Astrocyte of the spinal cord (primary cell): ENCODE data around the gene ARSG.

Experiments used
- DNase-seq: peaks from one replicate; pipeline ENCODE4 v3.0.0; 2011; ENCODE audit warnings: low read depth, low spot score
- H3K4me3 ChIP-seq: 2 replicates; pipeline ENCODE4 v1.5.1; 2011; ENCODE audit warnings: low read depth, mild to moderate bottlenecking, low read length, moderate library complexity
- in situ Hi-C: cut with HindIII; loops from 2 replicates; pipeline ENCODE4 v1.10.0; 2017; ENCODE audit warnings: low sequenced_read_pairs
- TF ChIP-seq, protein P1 (sequence below): IDR thresholded peaks from 2 replicates; pipeline ENCODE4 v1.5.1; 2012; ENCODE audit warnings: low read depth, mild to moderate bottlenecking, low read length, inconsistent platforms

The ARSG gene

DNA sequence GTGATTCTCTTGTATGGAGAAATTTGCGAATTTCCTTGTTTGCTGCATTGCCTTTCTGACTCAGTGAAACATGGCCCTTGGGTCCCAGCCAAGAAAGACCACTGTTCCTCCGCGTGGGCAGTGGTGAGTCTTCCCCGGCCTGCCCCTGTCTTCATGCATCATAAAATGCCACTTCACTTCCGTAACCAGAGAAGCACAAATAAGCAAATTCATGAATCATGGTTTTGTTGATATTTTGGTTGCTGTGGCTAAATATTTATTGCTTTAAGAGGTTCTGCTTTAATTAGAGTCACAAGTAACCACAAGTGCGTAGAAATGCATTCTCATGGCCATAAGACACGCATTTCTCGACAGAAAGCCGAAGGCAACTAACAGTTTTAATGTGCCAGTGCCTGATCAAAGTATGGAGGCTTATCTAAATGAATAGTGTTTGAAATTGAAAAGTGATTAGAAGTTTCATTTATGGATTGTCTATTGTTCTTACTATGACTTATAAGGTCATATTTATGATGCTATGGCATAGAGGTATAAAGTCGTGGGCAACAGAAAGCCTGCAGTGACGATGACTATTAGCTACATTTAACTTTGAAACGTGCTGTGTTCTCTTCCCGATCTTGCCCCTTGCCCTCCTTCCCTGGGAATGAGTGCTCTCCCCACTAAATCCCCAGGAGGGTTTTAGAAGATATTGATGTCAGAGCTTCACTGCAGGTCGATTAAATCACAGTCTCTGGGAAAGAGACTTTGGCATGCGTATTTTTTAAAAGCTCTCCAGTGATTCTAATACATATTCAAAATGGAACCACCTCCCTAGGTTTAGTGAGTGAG, 90.0 kb downstream of the ARSG start:
- TF ChIP-seq, protein P1, sequence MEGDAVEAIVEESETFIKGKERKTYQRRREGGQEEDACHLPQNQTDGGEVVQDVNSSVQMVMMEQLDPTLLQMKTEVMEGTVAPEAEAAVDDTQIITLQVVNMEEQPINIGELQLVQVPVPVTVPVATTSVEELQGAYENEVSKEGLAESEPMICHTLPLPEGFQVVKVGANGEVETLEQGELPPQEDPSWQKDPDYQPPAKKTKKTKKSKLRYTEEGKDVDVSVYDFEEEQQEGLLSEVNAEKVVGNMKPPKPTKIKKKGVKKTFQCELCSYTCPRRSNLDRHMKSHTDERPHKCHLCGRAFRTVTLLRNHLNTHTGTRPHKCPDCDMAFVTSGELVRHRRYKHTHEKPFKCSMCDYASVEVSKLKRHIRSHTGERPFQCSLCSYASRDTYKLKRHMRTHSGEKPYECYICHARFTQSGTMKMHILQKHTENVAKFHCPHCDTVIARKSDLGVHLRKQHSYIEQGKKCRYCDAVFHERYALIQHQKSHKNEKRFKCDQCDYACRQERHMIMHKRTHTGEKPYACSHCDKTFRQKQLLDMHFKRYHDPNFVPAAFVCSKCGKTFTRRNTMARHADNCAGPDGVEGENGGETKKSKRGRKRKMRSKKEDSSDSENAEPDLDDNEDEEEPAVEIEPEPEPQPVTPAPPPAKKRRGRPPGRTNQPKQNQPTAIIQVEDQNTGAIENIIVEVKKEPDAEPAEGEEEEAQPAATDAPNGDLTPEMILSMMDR: no peak
- in situ Hi-C loops: no loop called here
- DNase-seq: peak; percentile 86
- no peak overlapping the region for H3K4me3 ChIP-seq

DNA sequence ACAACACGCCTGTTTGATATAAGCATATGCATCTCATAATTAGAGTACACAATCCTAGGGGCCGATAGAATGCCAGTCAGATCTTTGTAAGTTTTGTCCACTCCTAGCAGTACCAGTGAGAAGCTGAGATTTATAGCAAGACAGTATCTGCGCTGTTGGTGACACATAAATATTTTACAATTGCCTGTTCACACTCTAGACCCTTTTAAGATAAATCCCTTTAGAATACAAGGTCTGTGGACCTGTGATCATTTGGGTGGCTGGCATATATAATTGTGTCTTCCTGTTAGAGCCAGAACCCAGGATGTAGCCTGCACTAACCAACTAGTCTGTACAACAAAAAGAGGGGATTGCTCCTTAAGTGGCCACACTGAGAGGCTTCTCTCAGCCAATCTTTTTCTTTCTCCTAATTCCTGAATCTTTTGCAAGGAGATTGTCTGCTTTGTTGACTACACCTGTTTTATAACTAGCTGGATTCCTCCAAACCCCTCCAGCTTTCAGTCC, 91.3 kb downstream of the ARSG start:
- no peak for DNase-seq
- no peak overlapping the region for H3K4me3 ChIP-seq
- TF ChIP-seq, protein P1: no peak
- in situ Hi-C loops: no loop called here

DNA sequence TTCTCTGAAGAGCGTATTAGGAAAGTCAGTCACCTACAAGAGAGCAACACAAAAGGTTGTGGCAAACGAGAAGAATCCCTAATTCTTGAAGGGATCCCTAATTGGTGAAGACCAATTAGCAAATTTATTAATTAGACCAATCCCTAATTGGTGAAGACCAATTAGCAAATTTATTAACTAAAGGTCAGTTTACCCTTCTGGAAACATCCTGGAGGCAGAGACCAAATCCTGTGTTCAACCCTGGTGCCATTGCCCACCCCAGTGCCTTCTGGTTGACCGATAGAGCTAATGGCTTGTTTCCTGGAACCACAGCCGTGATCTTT, 91.8 kb downstream of the ARSG start:
- TF ChIP-seq, protein P1: no peak
- in situ Hi-C loops: no loop called here
- no peak for DNase-seq
- no peak overlapping the region for H3K4me3 ChIP-seq

DNA sequence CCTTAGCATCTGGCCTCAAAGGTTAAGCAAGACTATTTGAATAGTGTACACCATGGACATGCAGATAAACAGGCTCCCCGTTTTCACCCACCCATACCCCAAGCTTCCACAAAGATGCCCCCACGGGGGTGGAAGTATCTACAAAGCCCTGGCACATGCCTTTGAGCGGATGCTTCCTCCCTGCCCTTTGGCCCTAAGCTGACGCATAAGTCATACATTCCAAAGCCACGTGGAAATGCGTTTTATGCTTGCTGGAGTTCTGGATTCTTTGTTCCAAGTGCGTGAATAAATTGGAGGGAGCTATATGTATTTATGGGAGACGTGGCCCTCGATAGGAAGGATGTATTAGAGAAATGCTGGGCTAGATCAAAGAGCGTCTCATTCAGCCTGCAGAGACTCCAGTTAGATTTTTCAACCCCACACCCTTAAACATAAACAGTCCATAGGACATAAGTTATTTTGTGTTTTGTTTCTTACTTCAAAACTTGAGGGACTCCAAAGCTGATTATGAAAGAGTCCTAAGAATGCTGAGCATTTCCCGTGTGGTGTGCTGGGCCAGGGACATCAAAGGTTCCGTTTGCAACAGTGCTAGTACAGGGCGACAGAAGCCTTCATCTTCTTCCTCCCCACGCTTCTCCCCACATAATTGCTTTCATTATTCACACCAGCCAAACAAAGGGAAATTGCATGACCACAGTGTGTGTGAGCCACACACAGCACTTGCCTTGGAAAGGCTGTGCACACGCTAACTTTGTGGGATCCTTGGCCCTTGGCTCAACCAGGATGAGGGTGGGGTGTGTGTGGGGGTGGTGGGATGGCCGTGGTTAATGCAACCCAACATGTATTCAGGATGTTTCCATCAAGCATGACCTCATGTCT, 92.4 kb downstream of the ARSG start:
- DNase-seq: peak; percentile 82
- in situ Hi-C loops: no loop called here
- TF ChIP-seq, protein P1: no peak
- no peak overlapping the region for H3K4me3 ChIP-seq

- in situ Hi-C loops: no loop called here
- DNase-seq: no peak
- TF ChIP-seq, protein P1: no peak
- H3K4me3 ChIP-seq: no peak overlapping the region
These were observed 93.2 kb downstream of the ARSG start for GRCh38 chr17:68384471-68384870.

DNA sequence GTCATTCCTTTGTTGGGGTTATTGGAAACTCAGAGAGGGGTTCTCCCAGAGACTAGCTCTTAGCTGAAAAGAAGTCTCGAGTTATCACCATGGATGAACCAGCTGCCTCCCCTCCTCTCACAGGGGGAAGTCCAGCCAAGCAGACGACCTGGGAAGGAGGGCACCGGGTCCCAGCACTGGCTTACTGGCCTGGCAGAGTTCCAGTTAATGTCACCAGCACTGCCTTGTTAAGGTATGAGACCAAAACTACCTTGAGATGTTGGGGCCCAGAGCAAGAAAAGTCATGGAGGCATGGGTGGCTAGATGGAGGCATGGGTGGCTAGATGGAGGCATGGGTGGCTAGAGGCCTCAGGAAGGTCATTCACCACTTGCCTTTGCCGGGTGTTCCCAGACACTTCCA, 93.6 kb downstream of the ARSG start:
- in situ Hi-C loops: no loop called here
- TF ChIP-seq, protein P1: no peak
- DNase-seq: no peak
- no peak overlapping the region for H3K4me3 ChIP-seq
